Measurements from ENCODE around the gene GRK1.

Gene GRK1

GRCh38 chr13:113650731-113651148, 16.3 kb upstream of the GRK1 start:
- no peak for FAIRE-seq

GRCh38 chr13:113651511-113652403, 15.3 kb upstream of the GRK1 start:
- no peak for FAIRE-seq

GRCh38 chr13:113652404-113653263, 14.4 kb upstream of the GRK1 start:
- FAIRE-seq = no peak

DNA sequence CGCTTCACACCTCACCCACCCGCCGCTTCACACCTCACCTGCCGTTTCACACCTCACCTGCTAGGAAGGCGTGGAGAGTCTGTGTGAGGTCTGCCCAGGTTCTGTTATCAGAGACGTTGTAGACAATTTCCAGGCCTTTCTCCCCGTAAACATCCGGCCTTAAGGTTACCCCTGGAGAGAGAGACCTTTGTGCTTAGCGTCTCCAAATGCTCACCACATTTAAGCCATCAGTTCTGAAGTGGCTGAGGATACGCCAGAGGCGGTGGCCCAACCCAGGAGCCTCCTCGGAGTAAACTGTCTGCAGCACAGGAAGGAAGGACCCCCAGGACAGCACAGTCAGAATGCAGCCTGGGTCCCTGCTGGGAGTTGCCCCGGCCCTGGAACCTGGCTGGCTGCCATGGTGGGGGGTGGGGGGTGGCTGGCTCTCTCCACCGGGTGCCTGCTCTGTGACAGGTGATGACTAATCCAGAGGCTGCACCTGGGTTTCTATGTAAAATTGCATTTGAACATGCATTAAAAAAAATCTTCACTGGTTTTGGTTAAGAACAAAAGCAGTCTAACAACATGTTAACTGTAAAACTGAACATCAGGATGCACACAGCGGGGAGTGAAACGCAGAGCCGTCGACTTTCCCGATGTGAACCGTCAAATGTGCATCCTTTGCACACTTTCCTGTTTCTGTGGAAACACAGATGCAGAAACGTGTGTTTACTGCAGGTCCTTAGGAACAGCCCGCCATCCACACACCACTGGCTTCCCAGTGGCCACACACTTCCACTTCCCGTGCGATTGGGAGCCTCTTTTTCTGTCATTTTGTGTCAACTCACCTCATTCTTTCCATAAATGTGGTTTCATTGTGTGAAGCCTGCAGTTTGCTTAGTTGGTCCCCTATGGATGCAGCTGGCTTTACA, 13.5 kb upstream of the GRK1 start:
- FAIRE-seq = no peak

GRCh38 chr13:113654175-113654560, 12.9 kb upstream of the GRK1 start:
- no peak for FAIRE-seq

DNA sequence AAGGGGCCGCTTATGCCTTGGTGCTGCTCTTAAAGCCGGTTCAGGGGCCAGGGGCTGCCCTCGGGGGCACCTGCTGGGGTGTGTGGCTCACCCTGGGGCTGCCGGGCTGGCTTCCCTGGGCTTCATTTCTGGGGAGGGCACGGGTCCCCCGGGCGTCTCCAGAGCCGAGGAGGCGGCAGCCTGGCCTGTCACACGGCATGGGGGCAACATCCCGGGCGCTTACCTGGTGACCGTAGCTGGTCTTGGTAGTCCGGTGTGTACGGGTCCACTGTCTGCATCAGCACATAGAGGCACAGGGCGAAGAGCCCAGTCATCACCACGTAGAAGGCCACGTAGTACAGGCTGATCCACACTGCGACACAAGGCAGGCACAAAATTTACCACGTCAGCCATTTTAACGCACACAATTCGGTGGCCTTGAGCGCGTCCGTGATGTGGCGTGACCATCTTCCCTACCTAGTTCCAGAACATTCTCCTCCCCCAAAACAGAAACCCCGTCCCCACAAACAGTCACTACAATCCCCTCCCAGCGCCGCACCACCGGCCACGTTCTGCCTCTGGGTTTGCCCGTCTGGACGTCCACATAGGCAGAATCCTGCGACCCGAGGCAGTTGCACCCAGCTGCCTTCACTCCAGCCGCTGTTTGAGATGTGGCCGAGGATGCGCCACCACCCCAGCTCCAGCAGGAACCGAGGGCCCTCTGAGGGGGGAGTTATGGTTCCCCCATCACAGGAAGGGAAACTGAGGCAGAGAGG, 12.3 kb upstream of the GRK1 start:
- FAIRE-seq = no peak

- FAIRE-seq = no peak
Measured at GRCh38 chr13:113655346-113656002, 11.5 kb upstream of the GRK1 start.

- FAIRE-seq = no peak
Measured at GRCh38 chr13:113656003-113656588, 10.9 kb upstream of the GRK1 start.

GRCh38 chr13:113656831-113657671, 10.0 kb upstream of the GRK1 start:
- FAIRE-seq = no peak

DNA sequence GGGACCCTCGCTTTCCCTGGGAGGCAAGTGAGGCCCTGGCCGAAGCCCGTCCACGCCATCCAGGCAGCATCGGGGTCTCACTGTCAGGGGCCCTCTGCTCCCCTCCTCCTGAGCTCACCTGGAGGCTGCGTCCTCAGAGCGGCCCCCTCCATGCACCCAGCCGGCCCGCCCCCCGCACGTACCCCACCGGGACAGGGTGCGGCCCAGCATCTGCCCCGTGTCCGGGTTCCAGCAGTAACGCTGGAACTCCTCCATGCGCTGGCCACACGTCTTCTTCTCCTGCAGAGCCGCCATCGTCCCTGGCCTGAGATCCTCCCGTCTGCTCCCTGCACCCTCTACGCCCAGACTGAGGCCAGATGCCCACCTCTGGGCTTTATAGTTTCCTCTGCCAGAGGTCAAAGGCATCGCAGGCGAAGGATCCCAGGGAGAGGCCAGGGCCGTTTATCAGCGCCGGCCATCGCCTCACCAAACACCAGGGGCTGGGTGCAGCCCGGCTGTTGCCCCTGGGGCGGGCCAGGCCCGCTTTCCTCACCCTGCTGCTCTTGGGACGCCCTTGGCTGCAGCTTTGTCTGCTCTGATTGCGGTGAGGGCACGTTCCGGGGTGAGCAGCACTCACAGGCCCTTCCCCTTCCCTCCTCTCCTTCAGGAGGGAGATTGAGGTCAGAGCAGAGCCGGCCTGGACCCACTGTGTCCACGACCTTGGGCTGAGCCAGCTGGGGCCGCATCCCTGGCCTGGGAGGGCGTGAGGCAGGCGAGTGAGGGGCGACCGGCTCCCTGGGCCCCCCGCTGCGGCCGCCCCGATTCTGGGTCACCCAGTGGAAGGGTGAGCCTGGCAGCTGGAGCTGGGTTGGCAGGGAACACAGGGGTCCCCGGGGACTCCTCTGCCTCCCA, 8.9 kb upstream of the GRK1 start, which contains the start of gene ATP4B:
TSS of gene ATP4B (minus strand) at position 348 of the 891 bp plus-strand sequence. CDS start at position 294, 54 bp downstream.
- no peak for FAIRE-seq

GRCh38 chr13:113658836-113659235, 8.2 kb upstream of the GRK1 start:
- FAIRE-seq = no peak

- no peak for FAIRE-seq
Measured at GRCh38 chr13:113659337-113659736, 7.7 kb upstream of the GRK1 start.

DNA sequence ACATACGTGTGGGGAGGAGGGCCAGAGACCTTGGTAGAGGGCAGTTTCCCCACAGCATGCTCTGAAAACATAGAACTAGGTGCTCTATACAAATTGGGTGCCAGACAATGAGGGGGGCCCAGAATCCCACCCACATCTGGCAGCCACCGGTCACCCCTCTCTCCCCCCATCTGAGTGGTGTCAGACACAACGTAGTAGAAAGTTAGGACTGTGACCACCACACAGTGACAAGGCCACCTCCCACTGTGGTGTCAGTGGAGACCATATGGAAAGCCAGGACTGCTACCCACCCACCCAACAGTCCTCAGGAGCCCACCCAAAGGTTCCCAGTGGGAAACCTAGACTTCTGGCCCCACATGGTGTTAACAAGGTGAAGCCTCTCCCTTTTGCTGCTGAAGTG, 7.0 kb upstream of the GRK1 start:
- no peak for FAIRE-seq

DNA sequence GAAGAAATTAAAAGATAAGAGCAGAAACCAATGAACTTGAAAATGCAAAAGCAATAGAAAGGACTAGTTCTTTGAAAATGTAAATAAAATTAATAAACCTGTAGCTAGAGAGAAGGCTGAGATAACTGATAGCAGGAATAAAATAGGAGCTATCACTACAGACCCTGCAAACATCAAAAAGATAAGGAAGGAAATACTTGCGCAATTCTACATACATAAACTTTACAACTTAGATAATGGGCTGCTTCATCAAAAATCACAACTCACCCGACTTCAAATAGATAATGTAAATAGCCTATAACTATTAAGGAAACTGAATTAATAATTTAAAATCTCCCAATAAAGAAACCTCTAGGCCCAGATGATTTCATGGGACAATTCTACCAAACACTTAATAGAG, 5.5 kb upstream of the GRK1 start:
- FAIRE-seq = no peak

- no peak for FAIRE-seq
Measured at GRCh38 chr13:113663934-113664333, 3.1 kb upstream of the GRK1 start.

DNA sequence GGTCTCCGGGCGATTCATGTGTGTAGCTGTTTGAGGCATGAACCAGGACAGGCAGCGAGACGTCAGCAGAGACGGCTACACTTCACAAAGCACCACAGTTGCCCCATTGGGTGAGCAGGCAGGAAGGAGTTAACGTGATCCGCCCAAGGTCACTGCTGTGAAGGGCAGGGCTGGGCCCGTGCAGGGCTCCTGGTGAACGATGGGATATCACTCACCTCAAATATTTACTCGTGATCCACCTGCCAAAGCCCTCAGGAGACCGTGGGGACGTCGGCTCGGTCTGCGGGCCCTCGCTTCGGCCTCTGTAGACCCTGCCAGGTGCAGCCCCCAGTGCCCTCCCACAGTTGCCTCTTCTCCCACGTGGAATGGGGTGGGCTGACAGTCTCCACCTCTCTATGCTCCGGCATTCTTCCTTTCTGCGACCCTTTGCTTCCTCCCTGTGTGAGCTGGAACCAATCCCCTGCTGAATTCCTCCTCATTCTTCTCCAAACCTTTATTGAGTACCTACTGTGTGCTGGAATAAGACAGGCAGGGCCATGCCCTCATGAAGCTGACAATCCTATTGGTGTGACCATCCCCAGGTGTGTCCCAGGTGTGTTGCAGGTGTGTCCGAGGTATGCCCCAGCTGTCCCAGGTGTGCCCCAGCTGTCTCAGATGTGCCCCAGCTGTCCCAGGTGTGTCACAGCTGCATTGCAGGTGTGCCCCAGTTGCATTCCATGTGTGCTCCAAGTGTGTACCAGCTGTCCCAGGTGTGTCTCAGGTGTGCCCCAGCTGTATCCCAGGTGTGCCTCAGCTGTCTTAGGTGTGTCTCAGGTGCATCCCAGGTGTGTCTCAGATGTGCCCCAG, 2.0 kb upstream of the GRK1 start:
- no peak for FAIRE-seq

DNA sequence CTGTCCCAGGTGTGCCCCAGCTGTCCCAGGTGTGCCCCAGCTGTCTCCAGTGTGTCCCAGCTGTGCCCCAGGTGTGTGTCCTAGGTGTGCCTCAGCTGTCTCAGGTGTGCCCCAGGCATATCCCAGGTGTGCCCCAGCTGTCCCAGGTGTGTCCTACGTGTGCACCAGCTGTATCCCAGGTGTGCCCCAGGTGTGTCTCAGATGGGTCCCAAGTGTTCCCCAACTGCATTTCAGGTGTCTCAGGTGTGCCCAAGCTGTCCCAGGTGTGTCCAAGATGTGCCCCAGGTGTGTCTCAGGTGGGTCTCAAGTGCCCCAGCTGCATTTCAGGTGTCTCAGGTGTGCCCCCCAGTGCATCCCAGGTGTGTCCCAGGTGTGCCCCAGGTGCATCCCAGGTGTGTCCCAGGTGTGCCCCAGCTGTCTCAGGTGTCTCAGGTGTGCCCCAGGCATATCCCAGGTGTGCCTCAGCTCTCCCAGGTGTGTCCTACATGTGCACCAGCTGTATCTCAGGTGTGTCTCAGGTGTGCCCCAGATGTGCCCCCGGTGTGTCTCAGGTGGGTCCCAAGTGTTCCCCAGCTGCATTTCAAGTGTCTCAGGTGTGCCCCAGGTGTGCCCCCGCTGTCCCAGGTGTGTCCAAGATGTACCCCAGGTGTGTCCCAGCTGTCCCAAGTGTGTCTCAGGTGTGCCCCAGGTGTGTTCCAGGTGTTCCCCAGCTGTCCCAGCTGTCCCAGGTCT, 1.3 kb upstream of the GRK1 start:
- no peak for FAIRE-seq

All from colon (tissue), 2 donors.